DMS79 (cell line): Measurements from ENCODE around the gene GTF3C4.

Experiments
- DNase-seq: peaks from one replicate; lab custom pipeline; 2025; lab: John Stamatoyannopoulos, UW

Gene GTF3C4

GRCh38 chr9:132670457-132671391 lies at the start of gene GTF3C4:
Gene GTF3C4 (plus strand): TSS chr9:132670464. CDS start chr9:132670599, 135 bp downstream.
- peak; percentile 46 for DNase-seq

GRCh38 chr9:132622159-132622558 lies 48.1 kb upstream of the GTF3C4 start:
- peak; percentile 81 for DNase-seq

GRCh38 chr9:132626285-132626684 lies 44.0 kb upstream of the GTF3C4 start:
- no peak for DNase-seq

GRCh38 chr9:132627106-132627505 lies 43.2 kb upstream of the GTF3C4 start:
- no peak for DNase-seq

GRCh38 chr9:132627594-132627993 lies 42.7 kb upstream of the GTF3C4 start:
- no peak for DNase-seq

- DNase-seq = no peak
Measured at GRCh38 chr9:132628746-132629145, 41.5 kb upstream of the GTF3C4 start.

- no peak for DNase-seq
Measured at GRCh38 chr9:132630116-132630515, 40.1 kb upstream of the GTF3C4 start.

- DNase-seq = no peak
Measured at GRCh38 chr9:132630811-132631210, 39.5 kb upstream of the GTF3C4 start.

GRCh38 chr9:132631280-132631679 lies 39.0 kb upstream of the GTF3C4 start:
- no peak for DNase-seq

GRCh38 chr9:132631685-132632084 lies 38.6 kb upstream of the GTF3C4 start:
- no peak for DNase-seq

- no peak for DNase-seq
Measured at GRCh38 chr9:132632413-132633129, 37.7 kb upstream of the GTF3C4 start.

- DNase-seq = no peak
Measured at GRCh38 chr9:132634327-132634726, 35.9 kb upstream of the GTF3C4 start.

- DNase-seq = peak; percentile 46
Measured at GRCh38 chr9:132637351-132637750, 32.9 kb upstream of the GTF3C4 start.

GRCh38 chr9:132637801-132638200 lies 32.5 kb upstream of the GTF3C4 start:
- DNase-seq = no peak

GRCh38 chr9:132638240-132638639 lies 32.0 kb upstream of the GTF3C4 start:
- no peak for DNase-seq

- no peak for DNase-seq
Measured at GRCh38 chr9:132639322-132639721, 30.9 kb upstream of the GTF3C4 start.

GRCh38 chr9:132641216-132641615 lies 29.0 kb upstream of the GTF3C4 start:
- DNase-seq = no peak

- DNase-seq = no peak
Measured at GRCh38 chr9:132644251-132644650, 26.0 kb upstream of the GTF3C4 start.

- DNase-seq = no peak
Measured at GRCh38 chr9:132645306-132645705, 25.0 kb upstream of the GTF3C4 start.

- no peak for DNase-seq
Measured at GRCh38 chr9:132645711-132646110, 24.6 kb upstream of the GTF3C4 start.

GRCh38 chr9:132646726-132647125 lies 23.5 kb upstream of the GTF3C4 start:
- DNase-seq = no peak

GRCh38 chr9:132647355-132647754 lies 22.9 kb upstream of the GTF3C4 start:
- no peak for DNase-seq

GRCh38 chr9:132647806-132648205 lies 22.5 kb upstream of the GTF3C4 start:
- no peak for DNase-seq
